Liver (tissue), 3 donors: ENCODE data around the gene FTO.

Experiments
- CTCF ChIP-seq: fragments of 150-350 bp; IDR thresholded peaks from 2 replicates; pipeline ENCODE4 v1.5.1; 2017; ENCODE audit warnings: improper control_type of control experiment, low read depth, low read length; ENCODE audit not compliant: missing input control
- EGR1 ChIP-seq, 2 donors: IDR thresholded peaks; 2 replicates each; pipeline ENCODE4 v1.6.1; 2016 to 2018; ENCODE audit warnings: antibody characterized with exemption in 2 of 2, low read depth in 2 of 2
- FOXA1 ChIP-seq: IDR thresholded peaks from 2 replicates; pipeline ENCODE4 v1.6.1; 2016; ENCODE audit warnings: antibody characterized with exemption
- GABPA ChIP-seq, 2 donors: IDR thresholded peaks in 1 of 2; conservative IDR thresholded peaks in 1 of 2; 2 replicates each; pipeline ENCODE4 v1.6.1; 2016; ENCODE audit warnings: antibody characterized with exemption in 2 of 2, mild to moderate bottlenecking in 1 of 2, moderate library complexity in 1 of 2
- MAX ChIP-seq: IDR thresholded peaks from 2 replicates; pipeline ENCODE4 v1.6.1; 2016; ENCODE audit warnings: antibody characterized with exemption
- RAD21 ChIP-seq, 2 donors: IDR thresholded peaks; 2 replicates each; pipeline ENCODE4 v1.6.1; 2016; ENCODE audit warnings: antibody characterized with exemption in 2 of 2, mild to moderate bottlenecking in 2 of 2
- REST ChIP-seq: IDR thresholded peaks from 2 replicates; pipeline ENCODE4 v1.6.1; 2016; ENCODE audit warnings: antibody characterized with exemption, mild to moderate bottlenecking
- SP1 ChIP-seq: IDR thresholded peaks from 2 replicates; pipeline ENCODE4 v1.6.1; 2018; ENCODE audit warnings: antibody characterized with exemption, mild to moderate bottlenecking
- ZBTB33 ChIP-seq: IDR thresholded peaks from 2 replicates; pipeline ENCODE4 v1.6.1; 2016; ENCODE audit warnings: antibody characterized with exemption
- donor health status: healthy.
- donor health status: healthy.

- TF ChIP-seq CTCF (no peak), FOXA1 (no peak), RAD21 (IDR thresholded peaks at IDR 0.05) (no peak), REST (no peak), MAX (no peak), GABPA (IDR thresholded peaks at IDR 0.05 in 1 of 2, conservative IDR thresholded peaks at IDR 0.05 in 1 of 2) (no peak), EGR1 (IDR thresholded peaks at IDR 0.05; ENCODE audit: low read depth in 2 of 2) (no peak), SP1 (no peak), ZBTB33 (no peak)
Measured at GRCh38 chr16:53745753-53746266, 41.9 kb downstream of the FTO start.
